ENCODE data around the gene EIF2S2.

GRCh38 chr20:34109442-34109841 lies 2.6 kb downstream of the EIF2S2 start:
- no peak for TF ChIP-seq CTCF (IDR thresholded peaks at IDR 0.05)
- TF ChIP-seq POLR2A (IDR thresholded peaks at IDR 0.05), result no peak

Measured in body of pancreas (tissue), 4 donors.